A549 (cell line): Measurements from ENCODE around the gene HK1.

ENCODE experiments used
- CHD2 ChIP-seq: fragments of 150-350 bp; IDR thresholded peaks from 2 replicates; pipeline ENCODE4 v1.6.1; 2014; ENCODE audit warnings: low read length; ENCODE audit not compliant: partially characterized antibody
- EP300 ChIP-seq, 2 experiments: fragments of >200 bp; sonication (Bioruptor Twin); formaldehyde crosslinking; IDR thresholded peaks; 2 replicates in 1 of 2; 3 replicates in 1 of 2; pipeline ENCODE4 v1.6.1; 2016 to 2017
- FOSL2 ChIP-seq, 2 experiments: fragments of 450-650 bp in 1 of 2; fragments of >200 bp in 1 of 2; sonication (Bioruptor Twin) in 1 of 2; formaldehyde crosslinking; IDR thresholded peaks; 2 replicates each; pipeline versions ENCODE4 v1.5.0 to v1.6.1; 2016 to 2020; ENCODE audit warnings: mild to moderate bottlenecking in 1 of 2, moderate library complexity in 1 of 2
- HMGXB4 ChIP-seq: fragments of 250-450 bp; sonication (Bioruptor Pico); IDR thresholded peaks from 2 replicates; pipeline ENCODE4 v1.5.0; 2021; ENCODE audit warnings: mild to moderate bottlenecking, moderate library complexity, borderline replicate concordance
- MAX ChIP-seq: IDR thresholded peaks from 2 replicates; pipeline ENCODE4 v1.6.1; 2012
- MAZ ChIP-seq: fragments of 150-350 bp; IDR thresholded peaks from 2 replicates; pipeline ENCODE4 v1.6.1; 2014; ENCODE audit warnings: antibody characterized with exemption, low read depth, low read length, borderline replicate concordance
- NFE2L2 ChIP-seq: fragments of 150-350 bp; conservative IDR thresholded peaks from 2 replicates; pipeline ENCODE4 v1.6.1; 2014; ENCODE audit warnings: low read length
- PHF8 ChIP-seq: fragments of 200-600 bp; sonication (generic); IDR thresholded peaks from 2 replicates; pipeline ENCODE4 v1.6.1; 2016; ENCODE audit warnings: low read depth, mild to moderate bottlenecking, antibody characterized with exemption, moderate library complexity, borderline replicate concordance
- POLR2A ChIP-seq: IDR thresholded peaks from 2 replicates; pipeline ENCODE4 v1.6.1; 2012; ENCODE audit warnings: mild to moderate bottlenecking, low read length
- RAD21 ChIP-seq, 2 experiments: fragments of >200 bp in 1 of 2; sonication (Bioruptor Twin) in 1 of 2; formaldehyde crosslinking in 1 of 2; IDR thresholded peaks in 1 of 2; conservative IDR thresholded peaks in 1 of 2; 2 replicates in 1 of 2; 3 replicates in 1 of 2; pipeline ENCODE4 v1.6.1; 2012 to 2018; ENCODE audit warnings: inconsistent platforms in 1 of 2
- REST ChIP-seq: fragments of 200-600 bp; sonication (generic); IDR thresholded peaks from 2 replicates; pipeline ENCODE4 v1.6.1; 2016; ENCODE audit warnings: antibody characterized with exemption, mild to moderate bottlenecking, moderate library complexity
- SMC3 ChIP-seq: fragments of >200 bp; sonication (Bioruptor Twin); formaldehyde crosslinking; IDR thresholded peaks from 3 replicates; pipeline ENCODE4 v1.6.1; 2018; ENCODE audit warnings: inconsistent platforms
- TP53 ChIP-seq: fragments of 250-450 bp; sonication (Bioruptor Pico); IDR thresholded peaks from 2 replicates; pipeline ENCODE4 v1.5.0; 2021; ENCODE audit warnings: mild to moderate bottlenecking, moderate library complexity
- TF ChIP-seq, protein P1 (sequence below): fragments of >200 bp; sonication (Bioruptor Twin); formaldehyde crosslinking; IDR thresholded peaks from 3 replicates; pipeline ENCODE4 v1.5.1; 2016

GRCh38 chr10:69361303-69361614 lies 83.0 kb downstream of the HK1 start:
- no peak for TF ChIP-seq CHD2
- no peak for TF ChIP-seq NFE2L2
- no peak for TF ChIP-seq MAZ
- TF ChIP-seq, protein P1, sequence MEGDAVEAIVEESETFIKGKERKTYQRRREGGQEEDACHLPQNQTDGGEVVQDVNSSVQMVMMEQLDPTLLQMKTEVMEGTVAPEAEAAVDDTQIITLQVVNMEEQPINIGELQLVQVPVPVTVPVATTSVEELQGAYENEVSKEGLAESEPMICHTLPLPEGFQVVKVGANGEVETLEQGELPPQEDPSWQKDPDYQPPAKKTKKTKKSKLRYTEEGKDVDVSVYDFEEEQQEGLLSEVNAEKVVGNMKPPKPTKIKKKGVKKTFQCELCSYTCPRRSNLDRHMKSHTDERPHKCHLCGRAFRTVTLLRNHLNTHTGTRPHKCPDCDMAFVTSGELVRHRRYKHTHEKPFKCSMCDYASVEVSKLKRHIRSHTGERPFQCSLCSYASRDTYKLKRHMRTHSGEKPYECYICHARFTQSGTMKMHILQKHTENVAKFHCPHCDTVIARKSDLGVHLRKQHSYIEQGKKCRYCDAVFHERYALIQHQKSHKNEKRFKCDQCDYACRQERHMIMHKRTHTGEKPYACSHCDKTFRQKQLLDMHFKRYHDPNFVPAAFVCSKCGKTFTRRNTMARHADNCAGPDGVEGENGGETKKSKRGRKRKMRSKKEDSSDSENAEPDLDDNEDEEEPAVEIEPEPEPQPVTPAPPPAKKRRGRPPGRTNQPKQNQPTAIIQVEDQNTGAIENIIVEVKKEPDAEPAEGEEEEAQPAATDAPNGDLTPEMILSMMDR, result no peak
- TF ChIP-seq REST, result no peak
- TF ChIP-seq MAX, result no peak
- TF ChIP-seq POLR2A, result no peak
- TF ChIP-seq PHF8, result no peak
- TF ChIP-seq RAD21 (conservative IDR thresholded peaks at IDR 0.05 in 1 of 2, IDR thresholded peaks at IDR 0.05 in 1 of 2), result no peak
- TF ChIP-seq EP300 (IDR thresholded peaks at IDR 0.05), result no peak
- no peak for TF ChIP-seq TP53 (CRISPR knock-in tag)
- TF ChIP-seq SMC3, result no peak
- TF ChIP-seq FOSL2 (IDR thresholded peaks at IDR 0.05), result no peak
- no peak for TF ChIP-seq FOSL2 (CRISPR knock-in tag; IDR thresholded peaks at IDR 0.05)
- TF ChIP-seq HMGXB4 (CRISPR knock-in tag), result no peak
